Duodenal mucosa (tissue), 2 donors: ENCODE data around the gene MRPL27.

Experiments
- H3K27ac ChIP-seq: one replicate; pipeline ENCODE4 v1.7.0; 2013; ENCODE audit warnings: low read depth, low read length
- H3K27me3 ChIP-seq, 2 donors: one replicate each; pipeline ENCODE4 v1.7.0; 2013; ENCODE audit warnings: low read length in 2 of 2, control low read depth in 1 of 2; ENCODE audit not compliant: insufficient read depth in 2 of 2, control insufficient read depth in 1 of 2
- H3K36me3 ChIP-seq, 2 donors: one replicate each; pipeline ENCODE4 v1.7.0; 2013; ENCODE audit warnings: low read length in 2 of 2, control low read depth in 1 of 2; ENCODE audit not compliant: insufficient read depth in 2 of 2, control insufficient read depth in 1 of 2
- H3K4me1 ChIP-seq, 2 donors: one replicate each; pipeline ENCODE4 v1.7.0; 2013; ENCODE audit warnings: low read length in 2 of 2, control low read depth in 1 of 2; ENCODE audit not compliant: insufficient read depth in 2 of 2, control insufficient read depth in 1 of 2
- H3K4me3 ChIP-seq, 2 donors: one replicate each; pipeline ENCODE4 v1.7.0; 2013; ENCODE audit warnings: low read length in 2 of 2, low read depth in 1 of 2
- H3K9ac ChIP-seq, 2 donors: one replicate each; pipeline ENCODE4 v1.7.0; 2013; ENCODE audit warnings: low read length in 2 of 2, low read depth in 1 of 2
- H3K9me3 ChIP-seq, 2 donors: one replicate each; pipeline ENCODE4 v1.7.0; 2013; ENCODE audit warnings: low read length in 2 of 2, control low read depth in 1 of 2; ENCODE audit not compliant: control insufficient read depth in 1 of 2

MRPL27 gene

DNA sequence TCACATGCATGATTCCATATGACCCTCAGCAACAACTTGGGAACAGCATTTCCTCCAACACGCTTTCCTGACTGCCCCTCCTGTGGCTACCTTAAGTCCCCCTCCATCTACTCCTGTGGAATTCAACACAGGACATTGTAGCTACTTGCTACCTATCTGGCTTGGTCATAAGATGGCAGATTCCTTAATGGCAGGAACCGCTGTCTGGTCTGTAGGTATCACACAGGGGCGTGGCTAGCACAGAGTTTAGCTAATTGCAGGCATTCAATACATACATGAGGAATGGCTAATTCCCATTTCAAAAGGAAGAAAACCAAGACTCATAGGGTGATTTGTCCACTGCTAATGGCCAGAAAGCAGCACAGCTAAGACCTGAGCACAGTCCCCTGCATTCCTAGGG is 15.7 kb upstream of the MRPL27 start:
- Histone ChIP-seq H3K27ac (no peak overlapping the region), H3K9me3 (no peaks in the 10 kb centered on the region), H3K4me3 (no peak overlapping the region), H3K9ac (no peak overlapping the region), H3K36me3 (peaks cover 74 to 99% of the 10 kb centered on the region in 2 donors), H3K4me1 (peaks cover 0 to 2% of the 10 kb centered on the region in 2 donors), H3K27me3 (no peaks in the 10 kb centered on the region)

- Histone ChIP-seq H3K27me3 (no peaks in the 10 kb centered on the region), H3K9ac (no peak overlapping the region), H3K4me1 (no peaks in the 10 kb centered on the region), H3K9me3 (no peaks in the 10 kb centered on the region), H3K27ac (no peak overlapping the region), H3K36me3 (peaks cover 72 to 98% of the 10 kb centered on the region in 2 donors), H3K4me3 (no peak overlapping the region)
These were observed 13.5 kb upstream of the MRPL27 start for GRCh38 chr17:50386510-50386909.

DNA sequence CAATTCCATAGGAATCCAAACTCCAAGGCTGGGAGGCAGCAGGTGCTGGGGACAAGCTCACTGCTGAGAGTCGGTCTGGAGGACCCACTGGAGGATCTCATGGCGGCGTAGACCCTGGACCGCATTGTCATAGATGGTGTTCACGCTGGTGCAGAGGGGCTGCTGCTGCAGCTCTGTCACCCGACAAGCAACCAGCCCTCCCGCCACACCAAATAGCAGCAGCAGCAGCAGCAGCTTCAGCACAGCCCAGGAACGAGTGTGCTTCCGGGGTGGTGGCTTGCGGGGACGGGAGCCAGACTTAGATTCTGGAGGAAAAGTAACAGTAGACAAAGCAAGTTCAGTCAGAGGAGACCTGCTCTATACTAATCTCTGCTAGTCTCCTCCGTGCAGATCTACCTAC is 9.9 kb upstream of the MRPL27 start:
- Histone ChIP-seq H3K27ac (no peak overlapping the region), H3K4me3 (no peak overlapping the region), H3K27me3 (no peaks in the 10 kb centered on the region), H3K4me1 (no peaks in the 10 kb centered on the region), H3K9ac (no peak overlapping the region), H3K9me3 (no peaks in the 10 kb centered on the region), H3K36me3 (peaks cover 60 to 83% of the 10 kb centered on the region in 2 donors)

DNA sequence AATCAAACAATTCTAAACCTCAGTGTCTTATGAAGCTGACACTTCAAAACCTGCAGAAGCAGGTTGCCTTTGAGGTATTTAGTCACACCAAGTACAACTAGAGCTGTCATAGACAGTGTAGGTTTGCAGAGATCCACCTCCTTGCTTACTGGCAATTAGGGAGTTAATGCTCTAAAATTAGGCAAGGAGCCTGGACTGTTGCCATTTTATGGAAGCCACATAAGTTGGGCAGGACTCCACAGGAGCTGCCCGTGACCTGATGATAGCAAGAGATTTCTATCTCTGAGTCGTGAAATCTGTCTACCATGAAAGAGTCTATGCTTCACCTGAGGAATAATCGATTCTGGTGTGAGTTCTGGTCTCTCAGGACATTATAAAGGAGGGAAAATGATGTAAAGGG is 8.9 kb upstream of the MRPL27 start:
- H3K27me3 ChIP-seq, result no peaks in the 10 kb centered on the region
- peaks cover 51 to 73% of the 10 kb centered on the region in 2 donors for H3K36me3 ChIP-seq
- no peak overlapping the region for H3K4me3 ChIP-seq
- H3K27ac ChIP-seq, result no peak overlapping the region
- H3K9ac ChIP-seq, result no peak overlapping the region
- no peaks in the 10 kb centered on the region for H3K4me1 ChIP-seq
- H3K9me3 ChIP-seq, result no peaks in the 10 kb centered on the region

- no peaks in the 10 kb centered on the region for H3K27me3 ChIP-seq
- H3K4me3 ChIP-seq, result no peak overlapping the region
- H3K27ac ChIP-seq, result no peak overlapping the region
- H3K36me3 ChIP-seq, result peaks cover 46 to 67% of the 10 kb centered on the region in 2 donors
- no peaks in the 10 kb centered on the region for H3K9me3 ChIP-seq
- no peak overlapping the region for H3K9ac ChIP-seq
- no peaks in the 10 kb centered on the region for H3K4me1 ChIP-seq
These were observed 8.4 kb upstream of the MRPL27 start for GRCh38 chr17:50381260-50381815.

GRCh38 chr17:50380369-50381259 is 7.6 kb upstream of the MRPL27 start:
- Histone ChIP-seq H3K36me3 (peaks cover 42 to 60% of the 10 kb centered on the region in 2 donors), H3K9me3 (no peaks in the 10 kb centered on the region), H3K9ac (no peak overlapping the region), H3K27me3 (no peaks in the 10 kb centered on the region), H3K4me3 (no peak overlapping the region), H3K4me1 (no peaks in the 10 kb centered on the region), H3K27ac (no peak overlapping the region)

- H3K27me3 ChIP-seq, result no peaks in the 10 kb centered on the region
- peaks cover 33 to 49% of the 10 kb centered on the region in 2 donors for H3K36me3 ChIP-seq
- no peak overlapping the region for H3K9ac ChIP-seq
- no peaks in the 10 kb centered on the region for H3K9me3 ChIP-seq
- H3K27ac ChIP-seq, result no peak overlapping the region
- no peak overlapping the region for H3K4me3 ChIP-seq
- H3K4me1 ChIP-seq, result no peaks in the 10 kb centered on the region
These were observed 6.6 kb upstream of the MRPL27 start for GRCh38 chr17:50379351-50380132.

DNA sequence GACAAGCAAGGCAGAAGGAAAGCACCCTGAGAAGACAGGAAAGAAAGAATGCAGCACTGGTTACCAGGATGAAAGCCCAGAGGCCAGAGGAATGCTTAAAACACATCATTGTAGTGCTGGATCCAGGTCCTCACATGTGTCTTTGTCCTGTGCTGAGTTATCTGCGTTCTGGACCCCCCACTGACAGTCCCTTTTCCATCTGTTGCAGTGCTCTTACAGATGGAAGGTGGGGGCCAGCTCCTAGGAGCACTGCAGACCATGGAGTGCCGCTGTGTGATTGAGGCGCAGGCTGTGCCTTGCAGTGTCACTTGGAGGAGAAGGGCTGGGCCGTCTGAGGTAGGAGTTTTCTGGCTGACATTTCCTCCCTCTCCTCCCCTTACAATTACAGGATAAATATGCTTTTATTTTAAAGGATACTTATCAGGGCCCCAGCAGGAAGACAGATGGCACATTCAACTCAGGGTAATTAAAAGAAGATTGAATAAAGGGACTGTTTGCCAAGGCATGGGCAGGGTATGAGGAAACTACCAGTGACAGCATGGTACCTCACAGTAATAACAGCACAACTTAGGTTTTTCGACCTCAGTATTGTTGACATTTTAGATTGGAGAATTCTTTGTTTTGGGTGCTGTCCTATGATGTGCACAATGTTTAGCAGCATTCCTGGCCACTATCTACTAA is 3.0 kb upstream of the MRPL27 start:
- no peaks in the 10 kb centered on the region for H3K27me3 ChIP-seq
- peaks cover 11 to 15% of the 10 kb centered on the region in 2 donors for H3K36me3 ChIP-seq
- H3K27ac ChIP-seq, result no peak overlapping the region
- peaks cover 17% of the 10 kb centered on the region in 2 donors for H3K4me1 ChIP-seq
- H3K9ac ChIP-seq, result no peak overlapping the region
- H3K4me3 ChIP-seq, result no peak overlapping the region
- no peaks in the 10 kb centered on the region for H3K9me3 ChIP-seq

DNA sequence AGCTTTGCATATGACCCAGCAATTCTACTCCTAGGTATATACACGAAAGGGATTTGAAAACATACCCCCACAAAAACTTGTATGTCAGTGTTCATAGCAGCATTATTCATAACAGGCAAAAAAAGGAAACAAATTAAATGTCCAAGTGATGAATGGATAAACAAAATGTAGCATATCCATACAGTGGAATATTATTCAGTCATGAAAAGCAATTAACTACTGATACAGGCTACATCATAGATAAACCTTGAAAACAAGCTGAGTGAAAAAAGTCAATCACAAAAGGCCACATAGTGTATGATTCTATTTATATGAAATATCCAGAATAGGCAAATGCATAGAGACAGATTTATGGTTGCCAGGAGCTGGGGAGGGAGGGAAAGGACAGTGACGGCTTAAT is 721 bp upstream of the MRPL27 start:
- Histone ChIP-seq H3K9ac (no peak overlapping the region), H3K4me3 (peak overlapping the region; percentile 98 to 99), H3K27me3 (no peaks in the 10 kb centered on the region), H3K4me1 (peaks cover 17% of the 10 kb centered on the region in 2 donors), H3K27ac (no peak overlapping the region), H3K9me3 (no peaks in the 10 kb centered on the region), H3K36me3 (peaks cover 15 to 23% of the 10 kb centered on the region in 2 donors)
